K562 (cell line): ENCODE data around the gene PTCRA. TPM values are rescaled to one million over a fixed set of nuclear protein-coding genes. Genes with fewer than 3 reads are reported as not detected.

Source experiments
- ATAC-seq: fragments of 200-7000 bp; cut with Tn5 transposase; 3 replicates; pipeline ENCODE4 v1.9.1; 2020; ENCODE audit warnings: moderate library complexity
- BruUV-seq: library from RNA; stranded (reverse); fragments of 400-500 nt; replicated peaks from 2 replicates; lab custom pipeline; 2021; lab: Mats Ljungman, UMichigan
- CTCF ChIA-PET: fragments of 300-600 bp; formaldehyde crosslinking; extraction: SDS; loops from one replicate; lab custom pipeline; 2021; ENCODE audit warnings: low intra/inter-chr PET ratio; lab: Yijun Ruan, JAX
- POLR2A ChIA-PET: fragments of 300-600, 350-650 bp; sonication (Branson Sonifier 250); formaldehyde crosslinking; extraction: SDS; loops from one replicate; lab custom pipeline; 2021; ENCODE audit warnings: antibody characterized with exemption, inconsistent platforms; lab: Yijun Ruan, JAX
- DNase-seq, 4 experiments: peaks; one replicate each; pipeline versions ENCODE4 v3.0.0 to v3.0.0-alpha.2; 2011 to 2018; ENCODE audit warnings: low spot score in 3 of 4, mixed read lengths in 3 of 4; ENCODE audit errors: extremely low read depth in 1 of 4
- FAIRE-seq: peaks from 2 replicates; lab custom pipeline; 2011; peaks lifted over from hg19 to GRCh38; lab: Jason Lieb, UNC
- H2AFZ ChIP-seq: 2 replicates; pipeline ENCODE4 v1.6.0; 2011; ENCODE audit warnings: low read depth, low read length, control low read depth, inconsistent platforms
- H3K27ac ChIP-seq: fragments of 200-600 bp; 3 replicates; pipeline ENCODE4 v1.8.0; 2011; ENCODE audit warnings: low read depth, mild to moderate bottlenecking, control low read depth, inconsistent platforms, low read length, moderate library complexity, mixed read lengths; ENCODE audit errors: extremely low read depth
- H3K27me3 ChIP-seq, 2 experiments: fragments of 300-600 bp in 1 of 2; 2 replicates in 1 of 2; 3 replicates in 1 of 2; pipeline versions ENCODE4 v1.6.0 to v1.8.0; 2011; ENCODE audit warnings: inconsistent platforms in 2 of 2, low read length in 2 of 2, mild to moderate bottlenecking in 1 of 2, mixed read lengths in 1 of 2, moderate library complexity in 1 of 2; ENCODE audit not compliant: control insufficient read depth in 2 of 2, insufficient read depth in 2 of 2
- H3K36me3 ChIP-seq: fragments of 300-600 bp; 3 replicates; pipeline ENCODE4 v1.8.0; 2011; ENCODE audit warnings: mild to moderate bottlenecking, low read length, inconsistent platforms; ENCODE audit not compliant: control insufficient read depth, insufficient read depth
- H3K4me1 ChIP-seq, 2 experiments: fragments of 200-600 bp in 1 of 2; replicated peaks in 1 of 2; 2 replicates in 1 of 2; 3 replicates in 1 of 2; pipeline versions ENCODE4 v1.5.1 to v1.8.0; 2011; ENCODE audit warnings: inconsistent platforms in 2 of 2, low read length in 2 of 2, mild to moderate bottlenecking in 1 of 2, mixed read lengths in 1 of 2, moderate library complexity in 1 of 2; ENCODE audit not compliant: control insufficient read depth in 2 of 2, insufficient read depth in 2 of 2
- H3K4me2 ChIP-seq: 2 replicates; pipeline ENCODE4 v1.6.1; 2011; ENCODE audit warnings: low read length, control low read depth, inconsistent platforms, mixed read lengths; ENCODE audit not compliant: insufficient read depth
- H3K4me3 ChIP-seq: fragments of 200-600 bp; sonication (generic), shearing (Covaris generic); 2 replicates; pipeline ENCODE4 v1.5.1; 2016; ENCODE audit warnings: control low read depth, inconsistent platforms
- H3K79me2 ChIP-seq: fragments of 200-600 bp; 3 replicates; pipeline ENCODE4 v1.8.0; 2011; ENCODE audit warnings: low read length, inconsistent platforms; ENCODE audit not compliant: control insufficient read depth, insufficient read depth
- H3K9ac ChIP-seq, 2 experiments: 2 replicates each; pipeline versions ENCODE4 v1.6.0 to v1.6.1; 2011; ENCODE audit warnings: low read depth in 2 of 2, low read length in 2 of 2, control low read depth in 1 of 2, inconsistent platforms in 1 of 2, mild to moderate bottlenecking in 1 of 2, mixed read lengths in 1 of 2; ENCODE audit not compliant: insufficient read depth in 1 of 2
- H3K9me1 ChIP-seq: one replicate; pipeline ENCODE4 v1.6.0; 2011; ENCODE audit warnings: inconsistent platforms, mild to moderate bottlenecking, low read length, moderate library complexity; ENCODE audit not compliant: control insufficient read depth, insufficient read depth
- H3K9me3 ChIP-seq: replicated peaks from 2 replicates; pipeline ENCODE4 v1.5.1; 2011; ENCODE audit warnings: low read depth, low read length, inconsistent platforms; ENCODE audit not compliant: control insufficient read depth, insufficient read depth
- H4K20me1 ChIP-seq: replicated peaks from 2 replicates; pipeline ENCODE4 v1.6.1; 2011; ENCODE audit warnings: low read length, inconsistent platforms, mixed read lengths; ENCODE audit not compliant: control insufficient read depth, insufficient read depth
- HDAC1 ChIP-seq, 2 experiments: fragments of 450-650 bp; IDR thresholded peaks; 2 replicates each; pipeline ENCODE4 v1.6.1; 2016 to 2017; ENCODE audit warnings: inconsistent platforms in 1 of 2, mild to moderate bottlenecking in 1 of 2, moderate library complexity in 1 of 2
- NR2C2 ChIP-seq, 2 experiments: fragments of 200-800 bp in 1 of 2; sonication (Bioruptor generic) in 1 of 2; sonication (generic) in 1 of 2; formaldehyde crosslinking in 1 of 2; IDR thresholded peaks; 2 replicates each; pipeline versions ENCODE4 v1.6.1 to v1.8.0; 2016 to 2022; ENCODE audit warnings: mild to moderate bottlenecking in 1 of 2, missing compliant biosample characterization in 1 of 2, missing genetic modification characterization in 1 of 2, missing genetic modification reagents in 1 of 2
- TCF7 ChIP-seq: sonication (generic); IDR thresholded peaks from 2 replicates; pipeline ENCODE4 v1.6.1; 2016; ENCODE audit warnings: antibody characterized with exemption, borderline replicate concordance
- THRAP3 ChIP-seq: fragments of 450-650 bp; IDR thresholded peaks from 2 replicates; pipeline ENCODE4 v1.6.1; 2016; ENCODE audit warnings: mild to moderate bottlenecking, inconsistent platforms, borderline replicate concordance
- ZNF583 ChIP-seq: fragments of 250-450 bp; sonication (Bioruptor Pico); IDR thresholded peaks from 2 replicates; pipeline ENCODE4 v1.4.0; 2020
- WGBS: fragments of 100-300 bp; shearing (Covaris generic); methylation state at CpG from one replicate; pipeline ENCODE4 v1.1.6; 2016; ENCODE audit warnings: low coverage, mixed read lengths; ENCODE audit not compliant: insufficient coverage; ENCODE audit errors: missing lambda C conversion rate; 5-methylcytosine and 5-hydroxymethylcytosine counted together
- in situ Hi-C: fragments of 300-500 bp; cut with MboI; formaldehyde crosslinking; loops from 4 replicates; pipeline ENCODE4 v1.15.0; 2018; ENCODE audit warnings: inconsistent platforms, mixed read lengths
- intact Hi-C: fragments of 100-400 bp; cut with micrococcal nuclease; formaldehyde crosslinking; loops from 2 replicates; pipeline ENCODE4 v1.14.2; 2022
- polyA plus RNA-seq, 8 experiments: library from polyadenylated mRNA; depleted of rRNA in 4 of 8; stranded (reverse) in 5 of 8; unstranded in 3 of 8; fragments of >200 nt; fragmentation: Nextera tagmentation in 2 of 8; fragmentation: Illumina TruSeq in 1 of 8; extraction: Ambion mirVana in 2 of 8; extraction: Trizol in 1 of 8; gene quantifications; 2 replicates each; pipeline versions ENCODE4 v1.2.1 to v1.2.3, GENCODE V29; 2011 to 2014; ENCODE audit warnings: inconsistent platforms in 1 of 8, missing spikeins in 1 of 8
- total RNA-seq, 7 experiments: library from RNA; depleted of rRNA in 6 of 7; stranded (reverse); fragments of >200 nt in 6 of 7; fragmentation: Illumina TruSeq in 2 of 7; extraction: Trizol in 2 of 7; gene quantifications; 2 replicates each; pipeline versions ENCODE4 v1.2.1 to v1.2.3, GENCODE V29; 2011 to 2021; ENCODE audit warnings: low replicate concordance in 1 of 7

The PTCRA gene
- total and polyA plus RNA-seq, 9 of the 15 experiments (the other 6 are each of a cell fraction or from before 2014, with no cell fraction given): 0.21 TPM; not detected in 8

GRCh38 chr6:42937548-42938427, 21.9 kb downstream of the PTCRA start:
- DNase-seq (no peak), FAIRE-seq (no peak), ATAC-seq (no peak)
- ChIA-PET CTCF (no interaction called here), POLR2A (interaction anchor here (0.8 to 1.0 kb wide), 2 partner anchors 11 to 22 kb away, joined by 3 read pairs; no protein-coding TSS in a partner anchor)
- Histone ChIP-seq H3K4me3 (no peak overlapping the region), H3K27ac (no peak overlapping the region), H4K20me1 (no peaks in the 10 kb centered on the region; the same call in 1 of the 2 replicates), H3K79me2 (peaks cover 13% of the 10 kb centered on the region), H3K4me2 (no peak overlapping the region), H3K36me3 (peaks cover 73% of the 10 kb centered on the region), H2AFZ (no peak overlapping the region), H3K9me1 (no peaks in the 10 kb centered on the region), H3K9ac (peak overlapping the region in 1 of 2 experiments; percentile 17; a peak in 1 of 4 replicates), H3K4me1 (no peaks in the 10 kb centered on the region; a peak in 1 of 5 replicates), H3K9me3 (no peaks in the 10 kb centered on the region), H3K27me3 (no peaks in the 10 kb centered on the region)
- intact Hi-C loops: no loop called here
- 85% methylated on average over 11 of the region's 13 CpGs for WGBS
- TF ChIP-seq ZNF583 (CRISPR knock-in tag): no peak
- TF ChIP-seq TCF7: no peak
- TF ChIP-seq NR2C2 (CRISPR knock-in tag; IDR thresholded peaks at IDR 0.05): no peak
- TF ChIP-seq NR2C2 (tag; IDR thresholded peaks at IDR 0.05): no peak
- no peak for TF ChIP-seq THRAP3
- TF ChIP-seq HDAC1 (IDR thresholded peaks at IDR 0.05): no peak
- in situ Hi-C loops: no loop called here
- BruUV-seq: no TSS peak
